ENCODE measurements around the gene ZKSCAN1. TPM values are rescaled to one million over a fixed set of nuclear protein-coding genes. Genes with fewer than 3 reads are reported as not detected.

The ZKSCAN1 gene
- total RNA-seq, 2 experiments from 2014 or later = 64.4 to 67.9 TPM

DNA sequence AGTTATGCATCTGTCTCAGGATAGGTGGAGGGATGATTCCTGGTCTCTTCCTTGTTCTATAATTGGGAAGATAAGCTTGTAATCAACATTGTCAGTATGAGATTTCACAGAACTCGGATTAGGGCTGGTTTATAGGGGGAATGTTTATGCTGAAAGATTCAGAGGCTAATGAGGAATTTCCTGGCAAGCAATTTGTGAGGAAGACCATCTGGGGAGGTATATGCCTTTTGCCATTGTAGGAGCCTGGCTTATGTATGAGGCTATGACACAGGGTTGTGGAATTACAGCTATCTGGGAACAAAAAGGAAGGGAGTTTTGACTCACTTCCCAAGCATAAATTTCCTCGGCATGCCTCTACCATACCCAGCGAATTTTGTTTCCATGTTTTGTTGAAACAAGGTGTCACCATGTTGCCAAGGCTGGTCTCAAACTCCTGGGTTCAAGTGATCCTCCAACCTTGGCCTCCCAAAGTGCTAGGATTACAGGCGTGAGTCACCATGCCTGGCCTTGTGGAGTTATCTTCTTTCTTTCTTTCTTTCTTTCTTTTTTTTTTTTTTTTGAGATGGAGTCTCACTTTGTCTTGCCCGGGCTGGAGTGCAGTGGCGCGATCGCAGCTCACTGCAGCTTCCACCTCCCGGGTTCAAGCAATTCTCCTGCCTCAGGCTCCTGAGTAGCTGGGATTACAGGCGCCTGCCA is 71.8 kb downstream of the ZKSCAN1 start:
- no peaks in the 10 kb centered on the region for H3K9me3 Mint-ChIP-seq
- CTCF ChIA-PET = no interaction called here
- peaks cover 38% of the 10 kb centered on the region for H3K4me1 Mint-ChIP-seq (ENCODE audit: low read depth)
- H3K27ac Mint-ChIP-seq = peak overlapping the region; percentile 2
- intact Hi-C loops (cut with micrococcal nuclease) = no loop called here
- H3K27me3 Mint-ChIP-seq (ENCODE audit: low read depth) = no peaks in the 10 kb centered on the region
- peak overlapping the region; percentile 13 for H3K4me3 Mint-ChIP-seq
- DNase-seq = no peak
- H3K36me3 Mint-ChIP-seq (ENCODE audit: low read depth) = peaks cover 15% of the 10 kb centered on the region

DNA sequence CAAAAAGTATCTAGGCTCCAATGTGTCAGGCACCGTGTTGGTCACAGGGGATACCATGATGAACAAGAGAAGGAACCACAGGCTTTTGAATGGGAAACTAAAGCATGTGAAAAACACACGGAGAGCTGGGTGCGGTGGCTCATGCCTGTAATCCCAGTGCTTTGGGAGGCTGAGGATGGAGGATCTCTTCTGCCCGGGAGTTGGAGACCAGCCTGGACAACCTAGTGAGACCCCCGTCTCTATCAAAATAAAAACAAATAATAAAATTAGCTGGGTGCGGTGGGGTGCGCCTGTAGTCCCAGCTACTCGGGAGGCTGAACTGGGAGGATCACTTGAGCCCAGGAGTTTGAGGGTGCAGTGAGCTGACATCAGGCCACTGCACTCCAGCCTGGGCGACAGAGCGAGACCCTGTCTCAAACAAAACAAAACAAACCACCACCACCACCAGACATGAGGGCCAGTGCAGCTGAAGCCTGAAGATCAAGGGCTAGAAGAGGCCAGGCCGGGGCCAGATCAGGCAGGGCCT is 72.8 kb downstream of the ZKSCAN1 start:
- H3K4me3 Mint-ChIP-seq = peak overlapping the region; percentile 88
- no peak for DNase-seq
- H3K36me3 Mint-ChIP-seq (ENCODE audit: low read depth) = peaks cover 24% of the 10 kb centered on the region
- intact Hi-C loops (cut with micrococcal nuclease) = no loop called here
- no peaks in the 10 kb centered on the region for H3K9me3 Mint-ChIP-seq
- CTCF ChIA-PET = interaction anchor here (1.0 kb wide), 1 partner anchor 41 kb away, joined by 3 read pairs; no protein-coding TSS in a partner anchor
- no peaks in the 10 kb centered on the region for H3K27me3 Mint-ChIP-seq (ENCODE audit: low read depth)
- H3K4me1 Mint-ChIP-seq (ENCODE audit: low read depth) = peaks cover 36% of the 10 kb centered on the region
- H3K27ac Mint-ChIP-seq = peak overlapping the region; percentile 90

DNA sequence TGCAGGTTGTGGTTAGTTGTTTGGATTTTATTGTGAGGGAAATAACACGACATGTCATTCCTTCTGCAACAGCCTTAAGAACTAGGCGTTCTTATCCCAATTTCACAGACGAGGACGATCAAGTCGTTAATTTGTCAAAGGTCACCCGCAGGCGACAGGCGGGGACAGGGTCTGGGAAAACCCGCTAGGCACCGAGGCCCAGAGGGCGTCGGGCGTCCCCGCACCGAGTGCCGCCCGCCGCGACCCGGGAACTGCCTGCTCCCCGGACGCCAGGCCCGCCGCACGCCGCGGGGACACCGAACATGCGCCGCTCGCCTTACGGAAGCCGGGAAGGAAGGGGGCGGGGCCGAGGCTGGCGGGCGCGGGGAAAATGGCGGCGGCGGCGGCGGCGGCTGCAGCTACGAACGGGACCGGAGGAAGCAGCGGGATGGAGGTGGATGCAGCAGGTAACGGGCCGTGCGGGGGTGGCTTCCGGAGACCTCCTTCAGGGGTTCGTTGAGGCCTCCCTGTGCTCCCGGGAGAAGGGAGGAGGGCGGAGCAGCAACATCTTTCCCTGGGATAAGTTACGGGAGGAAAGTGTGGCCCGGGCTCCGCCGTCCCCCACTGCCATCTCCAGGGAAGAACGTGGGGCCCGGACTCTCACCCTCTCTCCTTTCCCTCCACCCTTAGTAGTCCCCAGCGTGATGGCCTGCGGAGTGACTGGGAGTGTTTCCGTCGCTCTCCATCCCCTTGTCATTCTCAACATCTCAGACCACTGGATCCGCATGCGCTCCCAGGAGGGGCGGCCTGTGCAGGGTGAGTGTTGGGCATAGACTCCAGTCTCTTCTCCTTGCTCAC is 73.4 kb downstream of the ZKSCAN1 start, which contains the start of gene COPS6:
Gene COPS6, plus strand, starts transcription at position 349 of the 837 bp plus-strand sequence. Its CDS starts 22 bp downstream, at position 371.
- no peaks in the 10 kb centered on the region for H3K9me3 Mint-ChIP-seq
- peak; percentile 89 for DNase-seq
- peak within 1 kb of the TSS; percentile 90 for H3K27ac Mint-ChIP-seq
- peak within 1 kb of the TSS; percentile 88 for H3K4me3 Mint-ChIP-seq
- intact Hi-C loops (cut with micrococcal nuclease) = loop anchor here (1.0 kb wide), 1 partner anchor 12 kb away; the partner anchor contains the start of genes AP4M1 and MCM7
- CTCF ChIA-PET = interaction anchor here (1.0 kb wide), 1 partner anchor 41 kb away, joined by 3 read pairs; no protein-coding TSS in a partner anchor
- H3K4me1 Mint-ChIP-seq (ENCODE audit: low read depth) = peaks cover 36% of the 10 kb centered on the region
- no peaks in the 10 kb centered on the region for H3K27me3 Mint-ChIP-seq (ENCODE audit: low read depth)
- peaks cover 31% of the 10 kb centered on the region for H3K36me3 Mint-ChIP-seq (ENCODE audit: low read depth)

DNA sequence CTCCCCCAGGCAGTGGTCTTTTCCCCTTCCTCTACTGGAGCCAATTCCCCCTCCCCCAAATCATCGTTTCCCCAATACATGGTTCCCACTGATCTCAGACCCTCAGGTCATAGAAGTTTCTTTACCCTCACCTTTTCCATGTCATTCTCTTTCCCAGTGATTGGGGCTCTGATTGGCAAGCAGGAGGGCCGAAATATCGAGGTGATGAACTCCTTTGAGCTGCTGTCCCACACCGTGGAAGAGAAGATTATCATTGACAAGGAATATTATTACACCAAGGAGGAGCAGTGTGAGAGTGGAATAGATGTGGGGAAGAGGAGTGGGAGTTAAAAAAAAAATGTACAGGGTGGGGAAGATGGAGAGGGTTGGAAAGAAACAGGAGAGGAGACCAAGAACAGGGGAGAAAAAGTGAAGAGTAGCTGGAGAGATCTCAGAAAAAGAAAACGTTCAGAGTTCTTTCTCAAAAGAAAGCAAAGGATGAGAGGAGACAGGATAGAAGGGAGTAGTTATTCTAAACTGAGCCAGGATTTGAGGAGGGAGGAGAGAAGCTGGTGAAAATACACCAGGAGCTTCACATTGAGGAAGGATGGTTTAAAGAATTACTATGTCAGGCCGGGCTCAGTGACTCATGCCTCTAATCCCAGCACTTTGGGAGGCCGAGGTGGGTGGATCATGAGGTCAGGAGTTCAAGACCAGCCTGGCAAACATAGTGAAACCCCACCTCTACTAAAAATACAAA is 74.2 kb downstream of the ZKSCAN1 start:
- intact Hi-C loops (cut with micrococcal nuclease) = loop anchor here (1.0 kb wide), 1 partner anchor 12 kb away; the partner anchor contains the start of genes AP4M1 and MCM7
- CTCF ChIA-PET = interaction anchor here (0.6 to 1.6 kb wide), 3 partner anchors 10 to 95 kb away, joined by 4 to 5 read pairs (median 4); partner anchors contain the start of genes AP4M1 and MCM7
- Mint-ChIP-seq H3K4me3 (peak overlapping the region; percentile 88), H3K27ac (peak overlapping the region; percentile 90), H3K9me3 (no peaks in the 10 kb centered on the region), H3K4me1 (ENCODE audit: low read depth) (peaks cover 36% of the 10 kb centered on the region), H3K27me3 (ENCODE audit: low read depth) (no peaks in the 10 kb centered on the region), H3K36me3 (ENCODE audit: low read depth) (peaks cover 38% of the 10 kb centered on the region)
- no peak for DNase-seq

DNA sequence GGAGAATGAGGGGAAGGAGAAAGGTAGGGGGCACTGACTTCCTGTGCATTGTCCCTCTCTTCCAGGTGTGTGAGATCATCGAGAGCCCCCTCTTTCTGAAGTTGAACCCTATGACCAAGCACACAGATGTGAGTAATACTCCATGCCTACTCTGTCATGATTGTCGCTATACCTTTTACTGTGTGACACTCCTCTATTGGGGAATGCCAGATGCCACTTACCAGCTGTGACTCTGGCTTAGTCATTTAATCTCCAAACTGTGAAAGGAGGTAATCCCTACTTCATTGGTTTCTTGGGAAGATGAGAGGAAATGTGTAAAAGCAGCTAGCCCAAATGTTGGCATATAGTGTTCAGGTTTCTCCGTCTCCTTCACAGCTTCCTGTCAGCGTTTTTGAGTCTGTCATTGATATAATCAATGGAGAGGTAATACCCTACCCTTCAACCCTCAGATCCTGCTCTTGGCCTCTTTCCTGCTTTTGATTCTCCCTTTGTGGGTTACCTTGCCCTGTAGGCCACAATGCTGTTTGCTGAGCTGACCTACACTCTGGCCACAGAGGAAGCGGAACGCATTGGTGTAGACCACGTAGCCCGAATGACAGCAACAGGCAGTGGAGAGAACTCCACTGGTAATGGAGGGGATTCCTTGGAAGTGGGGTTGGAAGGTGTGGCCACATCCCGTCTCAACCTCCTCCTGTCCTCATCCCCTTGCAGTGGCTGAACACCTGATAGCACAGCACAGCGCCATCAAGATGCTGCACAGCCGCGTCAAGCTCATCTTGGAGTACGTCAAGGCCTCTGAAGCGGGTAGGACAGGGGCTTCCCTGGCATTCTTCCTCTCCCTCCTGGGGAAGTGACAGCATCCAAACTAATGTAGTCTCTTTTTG is 75.4 kb downstream of the ZKSCAN1 start:
- CTCF ChIA-PET = interaction anchor here (0.6 to 1.6 kb wide), 4 partner anchors 9 to 42 kb away, joined by 3 to 4 read pairs (median 4); partner anchors contain the start of genes AP4M1 and MCM7
- peaks cover 49% of the 10 kb centered on the region for H3K36me3 Mint-ChIP-seq (ENCODE audit: low read depth)
- H3K27me3 Mint-ChIP-seq (ENCODE audit: low read depth) = no peaks in the 10 kb centered on the region
- H3K4me1 Mint-ChIP-seq (ENCODE audit: low read depth) = peaks cover 43% of the 10 kb centered on the region
- no peak for DNase-seq
- peak overlapping the region; percentile 39 for H3K27ac Mint-ChIP-seq
- intact Hi-C loops (cut with micrococcal nuclease) = no loop called here
- H3K4me3 Mint-ChIP-seq = no peak overlapping the region
- no peaks in the 10 kb centered on the region for H3K9me3 Mint-ChIP-seq

Other genes starting within 250 kb of the ZKSCAN1 start
- not detected for gene CYP3A4, start 231.4 kb upstream of the ZKSCAN1 start, total RNA-seq
- gene CYP3A43, start 187.6 kb upstream of the ZKSCAN1 start, total RNA-seq = not detected
- not detected for gene OR2AE1, start 138.6 kb upstream of the ZKSCAN1 start, total RNA-seq
- 10 to 100 TPM; 25.7 to 25.8 TPM for gene TRIM4, start 96.1 kb upstream of the ZKSCAN1 start, total RNA-seq
- gene GJC3, start 86.0 kb upstream of the ZKSCAN1 start, total RNA-seq = 1 to 10 TPM in 1 of 2 experiments, under 1 TPM in 1; 0.62 to 1.1 TPM
- gene AZGP1, start 39.6 kb upstream of the ZKSCAN1 start, total RNA-seq = not detected
- gene ZSCAN21, start 34.2 kb downstream of the ZKSCAN1 start, total RNA-seq = 1 to 10 TPM; 6.2 to 6.4 TPM
- gene ZNF3, start 66.1 kb downstream of the ZKSCAN1 start, total RNA-seq = 10 to 100 TPM; 13.1 to 14.0 TPM
- 10 to 100 TPM; 97.1 to 97.8 TPM for gene COPS6, start 73.4 kb downstream of the ZKSCAN1 start, total RNA-seq
- gene MCM7, start 85.8 kb downstream of the ZKSCAN1 start, total RNA-seq = 100 to 1,000 TPM; 390 to 395 TPM
- gene AP4M1, start 86.0 kb downstream of the ZKSCAN1 start, total RNA-seq = 10 to 100 TPM; 12.6 to 12.7 TPM
- gene TAF6, start 103.8 kb downstream of the ZKSCAN1 start, total RNA-seq = 10 to 100 TPM; 48.9 to 53.5 TPM
- gene CNPY4, start 104.0 kb downstream of the ZKSCAN1 start, total RNA-seq = 1 to 10 TPM; 7.2 to 8.7 TPM
- 1 to 10 TPM; 2.3 to 2.9 TPM for gene MBLAC1, start 111.4 kb downstream of the ZKSCAN1 start, total RNA-seq
- gene LAMTOR4, start 133.3 kb downstream of the ZKSCAN1 start, total RNA-seq = 100 to 1,000 TPM; 129 to 135 TPM
- gene TRAPPC14, start 143.1 kb downstream of the ZKSCAN1 start, total RNA-seq = 10 to 100 TPM; 21.2 to 21.6 TPM
- gene GAL3ST4, start 153.0 kb downstream of the ZKSCAN1 start, total RNA-seq = 1 to 10 TPM; 6.2 to 6.5 TPM
- gene GPC2, start 161.8 kb downstream of the ZKSCAN1 start, total RNA-seq = 1 to 10 TPM; 7.6 to 9.5 TPM
- gene STAG3, start 162.3 kb downstream of the ZKSCAN1 start, total RNA-seq = 10 to 100 TPM; 38.4 to 41.0 TPM
- 10 to 100 TPM; 22.7 to 22.8 TPM for gene PVRIG, start 204.4 kb downstream of the ZKSCAN1 start, total RNA-seq